ENCODE measurements around the gene BLCAP.

The BLCAP gene

DNA sequence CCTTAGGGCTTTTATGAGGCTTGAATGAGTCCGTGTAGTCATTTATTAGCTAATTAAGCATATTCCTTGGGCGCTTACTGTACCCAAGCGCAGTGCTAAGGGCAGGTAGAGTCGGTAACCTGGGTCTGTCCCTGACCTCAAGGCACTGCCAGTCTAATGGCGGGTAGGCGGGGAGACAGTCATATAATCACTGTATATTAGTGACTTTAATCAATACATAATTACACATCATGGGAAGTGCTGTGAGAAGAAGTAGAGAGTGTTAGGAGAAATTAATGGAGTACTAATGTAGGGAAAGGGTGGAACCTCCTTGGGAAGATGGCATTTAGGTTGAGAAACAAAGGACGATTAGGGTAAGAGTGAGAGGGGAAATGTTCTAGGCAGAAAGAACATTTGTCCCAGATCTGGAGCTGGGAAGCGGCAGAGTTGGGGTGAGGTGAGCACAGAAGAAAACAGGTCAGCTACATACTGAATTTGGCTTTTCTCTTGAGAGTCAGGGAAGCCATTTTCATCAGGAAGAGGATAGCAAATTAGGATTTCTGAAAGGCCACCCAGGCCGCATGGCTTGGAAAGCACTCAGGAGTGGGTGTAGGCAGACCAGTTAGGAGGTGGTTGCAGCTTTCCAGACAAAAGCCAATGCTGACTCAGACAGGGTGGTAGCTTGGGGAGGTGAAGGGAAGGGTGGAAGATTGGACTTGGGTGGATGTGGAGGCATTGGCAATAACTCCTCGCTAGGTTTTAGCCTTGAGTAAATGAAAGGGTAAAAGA, 954 bp upstream of the BLCAP start:
- DNase-seq: no peak

DNA sequence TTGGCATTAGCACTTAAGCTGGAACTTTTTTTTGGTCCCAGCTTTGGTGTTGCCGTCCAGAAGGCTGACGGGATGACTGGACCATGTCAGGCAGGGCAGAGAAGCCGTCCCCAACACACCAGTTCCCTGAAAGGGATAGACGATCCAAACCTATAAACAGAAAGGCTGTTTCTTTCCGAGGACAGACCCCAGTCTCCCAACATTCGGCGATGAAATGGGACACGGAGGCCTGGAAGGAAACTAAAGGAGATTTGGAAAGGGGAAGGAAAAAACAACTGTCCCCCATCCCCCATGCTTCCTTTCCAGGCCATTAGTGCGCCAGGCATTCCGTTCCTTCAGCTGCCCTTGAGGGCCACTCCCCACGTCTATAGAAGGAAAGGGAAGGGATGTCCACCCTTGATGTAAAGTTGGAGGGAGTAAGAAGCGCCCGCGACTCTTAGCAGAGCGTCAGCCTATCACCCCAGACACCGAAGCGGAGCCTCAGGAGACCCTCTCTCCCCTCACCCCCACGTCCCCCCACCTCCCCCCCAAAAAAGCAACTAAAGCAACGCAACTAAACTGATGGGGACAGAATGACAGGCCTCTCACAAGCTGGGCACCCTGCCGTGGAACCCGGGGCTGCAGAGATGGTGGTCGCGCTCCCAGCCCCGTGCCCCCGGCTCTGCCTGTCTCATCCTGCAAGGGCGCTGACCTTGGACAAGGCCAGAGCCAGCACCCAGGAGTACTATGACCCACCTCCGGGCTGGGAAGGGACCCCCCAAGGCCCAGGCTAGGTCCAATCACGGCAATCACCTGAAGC, 638 bp downstream of the BLCAP start:
- DNase-seq: no peak

DNA sequence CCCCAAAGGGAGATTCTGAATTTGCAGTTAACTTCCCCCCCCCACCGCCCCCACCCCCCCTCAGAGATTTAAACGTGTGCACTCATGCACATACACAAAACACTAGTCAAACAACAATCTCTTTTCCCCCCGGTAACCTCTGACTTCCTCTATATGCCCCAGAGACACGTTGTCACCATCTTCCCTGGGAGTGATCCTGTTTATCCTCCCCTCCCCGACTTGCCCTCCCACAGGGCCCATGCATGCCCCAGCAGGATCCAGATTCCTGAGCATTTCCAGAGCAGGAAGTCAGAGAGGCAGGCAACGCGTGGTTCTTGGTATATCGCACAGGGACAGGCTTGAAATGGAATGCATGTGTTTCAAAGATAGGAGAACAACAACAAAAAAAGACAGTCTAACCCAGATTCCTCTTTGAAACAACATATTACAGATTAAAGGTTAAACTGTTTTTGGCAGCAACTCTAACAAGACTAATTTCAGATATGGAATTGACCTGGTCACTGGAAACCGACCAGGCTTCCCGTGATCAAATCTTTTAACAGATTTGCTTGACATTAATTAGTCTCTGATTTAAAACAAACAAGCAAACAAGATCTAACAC, 1.3 kb downstream of the BLCAP start:
- DNase-seq: no peak

DNA sequence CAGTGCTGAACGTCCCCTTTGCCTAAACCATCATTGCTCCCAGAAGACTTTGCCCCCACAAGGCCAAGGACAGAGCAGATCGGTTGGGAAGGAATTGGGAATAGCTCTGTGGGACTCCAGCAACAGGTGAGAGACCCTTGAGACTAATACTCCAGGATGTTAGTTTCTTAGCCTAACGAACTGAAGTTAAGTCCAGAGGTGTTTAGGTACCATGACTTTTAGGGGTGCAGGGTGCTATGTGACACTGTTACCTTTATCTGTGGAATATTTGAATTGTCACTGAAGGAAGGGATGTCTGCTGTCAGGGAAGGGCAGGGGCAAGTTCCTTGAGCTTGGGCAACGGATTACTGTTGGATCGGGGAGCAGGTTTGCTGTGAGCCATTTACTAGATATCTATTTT, 1.9 kb downstream of the BLCAP start:
- DNase-seq: no peak

DNA sequence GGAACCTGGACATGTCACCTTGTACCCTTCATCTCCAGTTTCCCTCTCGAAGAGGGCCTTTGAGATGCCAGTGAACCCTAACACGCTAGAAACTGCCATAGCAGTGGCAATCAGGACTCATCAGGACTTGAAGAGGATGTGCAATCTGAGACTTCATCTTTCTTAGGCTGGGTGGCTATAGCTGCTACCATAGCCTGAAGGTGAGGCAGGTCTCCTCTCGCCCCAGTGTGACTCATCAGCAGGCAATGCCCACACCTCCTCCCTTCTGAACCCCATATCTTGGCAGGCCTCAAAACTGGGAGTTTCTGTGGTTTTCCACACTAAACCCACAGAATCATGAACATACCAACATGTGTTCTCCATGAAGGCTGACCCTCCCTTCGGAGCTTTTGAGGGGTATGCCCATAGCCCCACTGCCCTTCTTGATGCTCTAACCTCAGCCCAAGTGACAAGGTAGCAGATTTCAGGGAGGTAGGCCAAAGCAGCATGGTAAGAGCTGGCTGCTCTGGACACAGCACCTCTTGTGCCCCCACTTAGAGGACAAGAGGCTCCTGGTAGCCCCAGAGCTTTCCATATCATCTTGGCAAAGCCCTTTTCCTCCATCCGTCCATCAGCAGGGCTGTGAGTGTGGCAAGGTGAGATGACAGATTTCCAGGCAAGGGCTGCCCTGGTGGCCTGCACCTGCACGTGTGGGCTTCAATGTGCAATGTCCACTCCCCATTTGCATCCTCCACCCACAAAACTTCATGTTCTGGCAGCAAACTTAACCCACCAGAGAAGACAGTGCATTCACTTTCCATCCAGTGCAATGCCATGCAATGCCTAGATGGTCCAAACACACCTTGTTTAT, 2.6 kb downstream of the BLCAP start:
- DNase-seq: no peak

DNA sequence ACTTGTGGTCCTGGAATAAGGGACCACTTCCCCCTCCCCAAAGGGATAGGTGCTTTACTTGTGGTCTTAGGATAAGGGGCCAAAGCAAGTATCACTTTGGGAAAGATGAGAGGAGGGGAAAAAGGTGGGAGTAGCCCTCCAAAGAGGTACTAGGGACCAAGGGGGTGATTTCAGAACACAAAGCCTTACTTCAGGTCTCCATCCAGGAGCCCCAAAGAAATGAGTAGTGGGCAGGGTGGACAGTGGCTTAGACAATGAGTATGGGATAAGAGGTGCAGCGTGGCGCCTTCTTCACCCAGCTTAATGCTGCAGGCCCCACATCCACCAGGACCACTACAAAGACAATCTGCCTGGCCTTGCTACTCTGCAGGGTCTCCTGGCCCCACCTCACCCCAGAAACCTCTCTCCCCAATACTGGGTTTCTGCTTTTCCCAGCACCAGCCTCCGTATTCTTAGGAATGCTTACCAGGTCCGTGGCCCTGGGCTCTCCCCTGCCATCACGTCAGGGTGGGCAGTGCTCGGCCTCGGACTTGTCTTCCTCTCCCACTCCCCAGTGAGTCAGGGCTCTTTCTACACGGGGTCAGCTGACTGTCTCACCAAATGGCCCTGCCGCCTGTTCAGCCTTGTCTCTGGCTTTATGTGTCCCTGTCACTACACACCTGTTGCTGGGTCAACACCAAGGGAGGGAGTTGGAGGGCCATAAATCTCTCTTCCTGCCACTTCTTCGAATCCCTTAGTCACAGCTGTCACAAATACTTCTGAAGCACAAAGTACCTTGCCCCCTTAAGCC, 3.6 kb downstream of the BLCAP start:
- peak; percentile 61 for DNase-seq

DNA sequence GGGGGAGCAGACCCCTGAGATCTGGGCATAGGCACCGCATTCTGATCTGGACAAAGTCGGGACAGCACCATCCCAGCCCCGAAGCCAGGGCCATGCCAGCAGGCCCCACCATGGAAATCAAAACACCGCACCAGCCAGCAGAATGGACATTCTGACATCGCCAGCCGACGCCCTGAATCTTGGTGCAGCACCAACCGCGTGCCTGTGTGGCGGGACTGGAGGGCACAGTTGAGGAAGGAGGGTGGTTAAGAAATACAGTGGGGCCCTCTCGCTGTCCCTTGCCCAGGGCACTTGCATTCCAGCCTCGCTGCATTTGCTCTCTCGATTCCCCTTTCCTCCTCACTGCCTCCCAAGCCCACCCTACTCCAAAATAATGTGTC, 4.7 kb downstream of the BLCAP start:
- DNase-seq: no peak

DNA sequence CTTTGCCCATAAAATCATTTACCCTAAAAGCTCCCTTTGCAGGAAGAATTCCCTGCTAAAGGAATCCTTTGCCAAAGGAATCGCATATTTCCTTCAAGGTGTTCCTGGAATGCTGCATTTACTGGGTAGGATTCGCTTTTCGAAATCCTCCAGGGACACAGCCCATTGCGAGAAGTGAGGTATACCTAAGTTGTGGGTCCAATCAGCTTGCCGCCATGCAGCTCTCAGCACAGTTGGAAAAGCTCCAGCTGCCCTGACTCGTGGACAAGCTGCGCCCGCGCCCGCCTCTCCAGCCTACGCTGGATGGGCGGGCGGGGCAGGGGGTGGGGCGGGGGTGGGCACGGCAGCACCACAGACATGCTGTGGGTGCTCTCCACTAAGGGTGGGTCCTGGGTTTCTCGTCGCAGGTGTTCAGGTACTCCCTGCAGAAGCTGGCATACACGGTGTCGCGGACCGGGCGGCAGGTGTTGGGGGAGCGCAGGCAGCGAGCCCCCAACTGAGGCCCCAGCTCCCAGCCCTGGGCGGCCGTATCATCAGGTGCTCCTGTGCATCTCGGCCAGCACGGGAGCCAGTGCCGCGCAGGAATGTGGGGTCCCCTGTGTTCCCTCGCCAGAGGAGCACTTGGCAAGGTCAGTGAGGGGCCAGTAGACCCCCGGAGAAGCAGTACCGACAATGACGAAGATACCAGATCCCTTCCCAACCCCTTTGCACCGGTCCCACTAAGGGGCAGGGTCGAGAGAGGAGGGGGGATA, 5.2 kb downstream of the BLCAP start:
- DNase-seq: no peak

DNA sequence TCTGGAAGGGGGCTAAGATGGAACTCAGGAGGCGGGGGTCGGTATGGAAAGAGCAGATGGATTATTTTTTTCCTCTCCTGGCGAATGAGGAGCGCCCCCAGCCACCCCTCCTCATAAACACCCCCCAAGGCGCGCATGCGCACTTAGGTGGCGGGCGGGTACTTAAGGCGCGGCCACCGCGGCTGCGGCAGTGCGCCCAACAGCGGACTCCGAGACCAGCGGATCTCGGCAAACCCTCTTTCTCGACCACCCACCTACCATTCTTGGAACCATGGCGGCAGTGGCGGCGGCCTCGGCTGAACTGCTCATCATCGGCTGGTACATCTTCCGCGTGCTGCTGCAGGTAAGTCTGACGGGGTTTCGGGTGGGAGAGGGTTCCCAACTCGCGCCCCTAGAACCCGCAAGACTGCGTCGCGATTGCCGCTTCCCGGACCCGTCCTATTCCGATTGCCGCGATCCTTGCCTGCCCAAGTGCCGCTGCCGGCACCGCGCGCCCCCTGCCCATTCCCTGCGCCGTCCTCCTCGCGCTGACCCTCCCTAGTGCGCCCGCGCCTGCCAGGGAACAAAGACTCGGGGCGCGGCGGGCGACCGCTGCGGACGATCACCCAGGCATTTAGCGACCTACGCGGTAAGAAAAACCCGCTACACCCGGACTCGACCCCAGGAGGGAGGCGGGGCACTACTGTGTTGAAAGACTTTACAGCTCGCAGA, 6.5 kb downstream of the BLCAP start, which contains the start of gene NNAT:
Gene NNAT (plus strand): TSS at position 190 of the 711 bp plus-strand sequence. CDS start 82 bp downstream, at position 272.
- no peak for DNase-seq

DNA sequence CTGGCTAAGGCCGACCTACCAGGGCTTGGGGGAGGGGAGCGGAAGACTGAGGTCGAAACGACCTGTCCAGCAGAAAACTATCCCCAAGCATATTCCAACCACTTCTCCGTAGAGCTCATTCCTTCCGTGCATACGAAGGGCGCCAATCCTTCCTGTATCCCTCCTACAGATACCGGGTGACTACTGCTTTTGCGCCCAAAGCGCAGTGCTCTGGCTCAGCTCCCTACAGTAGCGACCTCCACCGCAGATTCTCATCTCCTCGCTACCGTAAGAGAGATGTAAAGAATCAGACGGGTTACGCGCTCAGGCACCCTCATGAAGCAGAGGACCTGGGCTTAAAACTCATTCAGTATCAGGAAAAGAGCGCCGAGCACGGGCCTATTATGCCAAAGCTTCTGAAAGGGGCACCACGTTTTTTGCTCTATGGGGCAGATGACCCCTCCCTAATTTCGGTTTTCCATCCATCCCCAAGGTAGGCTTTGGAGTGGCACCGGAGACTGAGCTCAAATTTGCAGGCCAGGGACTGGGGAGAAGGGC, 7.2 kb downstream of the BLCAP start:
- no peak for DNase-seq

DNA sequence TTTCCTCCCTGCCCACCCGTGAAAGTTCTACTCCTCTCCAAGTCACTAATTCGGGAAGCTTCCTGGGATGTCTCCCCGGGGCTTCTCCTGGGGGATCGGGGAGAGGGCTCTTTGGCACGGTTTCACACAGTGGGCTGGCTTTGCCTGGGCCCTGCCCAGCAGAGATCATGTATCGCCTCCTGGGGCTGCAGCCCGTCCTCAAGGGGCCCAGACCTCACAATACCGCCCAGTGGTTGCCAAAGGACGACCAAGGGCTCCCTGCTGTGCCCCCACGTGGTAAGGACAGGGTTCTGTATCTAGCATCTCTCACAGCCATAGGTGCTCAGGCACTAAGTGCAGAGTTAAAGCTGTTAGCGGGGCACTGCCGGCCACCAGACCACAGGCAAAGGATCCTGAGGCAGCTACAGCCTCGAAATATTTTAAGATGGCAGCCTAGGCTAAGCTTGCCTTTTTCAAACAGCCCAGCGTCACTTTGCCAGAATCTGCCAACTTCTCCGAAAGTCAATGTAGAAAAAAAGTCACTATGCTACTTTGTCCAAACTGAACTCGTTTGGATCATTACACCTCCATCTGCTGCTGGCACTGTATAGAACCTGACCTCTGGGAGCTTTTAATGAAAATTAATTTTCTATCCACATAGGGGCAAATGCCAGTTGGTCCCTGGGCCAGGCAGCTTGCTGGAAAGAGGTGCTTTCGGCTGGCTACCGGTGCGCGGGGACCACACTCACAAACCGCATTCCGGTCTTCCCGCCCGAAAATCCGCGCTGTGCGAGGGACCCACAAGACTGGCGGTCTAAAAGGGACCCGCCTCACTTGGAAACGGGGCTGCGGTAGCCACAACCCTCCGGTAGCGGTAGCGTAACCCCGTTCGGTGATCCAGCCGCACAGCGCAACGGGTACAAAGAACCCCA, 7.9 kb downstream of the BLCAP start:
- DNase-seq: peak; percentile 59

DNA sequence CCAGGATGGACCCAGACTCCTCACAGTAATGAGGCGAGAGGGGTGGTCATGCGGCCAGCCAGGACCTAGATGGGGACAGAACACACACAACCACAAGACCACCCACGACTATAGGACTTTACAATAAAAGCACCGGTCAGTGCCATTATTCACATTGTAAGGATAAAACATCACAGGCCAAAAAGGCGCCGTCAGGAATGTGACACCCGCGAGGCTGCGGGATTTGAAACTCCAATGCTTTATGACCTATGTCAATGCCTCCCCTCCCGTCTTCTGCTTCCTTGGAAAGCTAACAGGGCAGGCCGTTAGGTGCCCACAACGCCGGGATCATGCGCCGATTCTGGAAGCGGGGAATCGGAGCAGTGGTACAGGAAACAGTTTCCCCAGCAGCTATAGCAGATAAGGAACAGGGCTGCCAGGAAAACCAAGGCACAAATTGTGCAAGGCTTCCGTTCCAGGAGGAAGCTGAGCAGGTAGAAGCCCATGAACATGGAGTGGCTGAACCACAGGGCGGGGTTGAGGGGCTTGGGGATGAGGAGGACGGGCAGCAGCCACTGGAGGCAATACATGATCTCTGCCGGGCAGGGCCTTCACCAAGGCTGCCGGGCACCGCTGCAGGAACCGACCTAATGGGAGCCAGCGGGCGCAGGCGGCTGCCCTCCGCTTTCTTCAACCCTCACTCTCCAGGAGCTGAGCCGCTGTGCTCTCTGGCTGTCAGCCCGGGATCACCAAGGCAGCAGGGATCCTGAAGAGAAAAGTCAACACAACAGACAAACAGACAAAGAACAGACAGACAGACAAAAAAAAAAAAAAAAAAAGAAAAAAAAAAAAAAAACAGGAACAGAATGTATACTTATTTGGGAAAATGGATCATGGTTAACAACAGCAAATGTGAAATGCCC, 8.8 kb downstream of the BLCAP start:
- DNase-seq: peak; percentile 41

DNA sequence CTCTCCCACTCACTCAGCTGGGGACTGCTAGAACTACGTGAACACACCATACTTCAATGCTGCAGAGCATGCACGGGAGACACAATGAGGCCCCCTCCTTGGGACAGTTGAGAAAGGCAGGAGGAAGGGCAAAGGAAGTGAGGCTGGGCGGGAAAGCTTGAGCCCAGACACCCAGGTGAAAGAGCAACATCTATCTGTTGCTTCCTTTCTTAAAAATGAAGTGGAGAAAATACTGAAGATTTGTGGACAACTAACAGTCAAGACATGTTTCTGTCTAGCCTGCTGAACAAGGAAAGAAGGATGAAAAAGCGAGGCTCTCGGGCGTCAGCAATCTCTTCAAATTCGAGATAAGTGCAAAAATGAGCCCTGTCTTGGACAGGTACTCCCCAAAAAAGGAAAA, 9.6 kb downstream of the BLCAP start:
- DNase-seq: no peak

DNA sequence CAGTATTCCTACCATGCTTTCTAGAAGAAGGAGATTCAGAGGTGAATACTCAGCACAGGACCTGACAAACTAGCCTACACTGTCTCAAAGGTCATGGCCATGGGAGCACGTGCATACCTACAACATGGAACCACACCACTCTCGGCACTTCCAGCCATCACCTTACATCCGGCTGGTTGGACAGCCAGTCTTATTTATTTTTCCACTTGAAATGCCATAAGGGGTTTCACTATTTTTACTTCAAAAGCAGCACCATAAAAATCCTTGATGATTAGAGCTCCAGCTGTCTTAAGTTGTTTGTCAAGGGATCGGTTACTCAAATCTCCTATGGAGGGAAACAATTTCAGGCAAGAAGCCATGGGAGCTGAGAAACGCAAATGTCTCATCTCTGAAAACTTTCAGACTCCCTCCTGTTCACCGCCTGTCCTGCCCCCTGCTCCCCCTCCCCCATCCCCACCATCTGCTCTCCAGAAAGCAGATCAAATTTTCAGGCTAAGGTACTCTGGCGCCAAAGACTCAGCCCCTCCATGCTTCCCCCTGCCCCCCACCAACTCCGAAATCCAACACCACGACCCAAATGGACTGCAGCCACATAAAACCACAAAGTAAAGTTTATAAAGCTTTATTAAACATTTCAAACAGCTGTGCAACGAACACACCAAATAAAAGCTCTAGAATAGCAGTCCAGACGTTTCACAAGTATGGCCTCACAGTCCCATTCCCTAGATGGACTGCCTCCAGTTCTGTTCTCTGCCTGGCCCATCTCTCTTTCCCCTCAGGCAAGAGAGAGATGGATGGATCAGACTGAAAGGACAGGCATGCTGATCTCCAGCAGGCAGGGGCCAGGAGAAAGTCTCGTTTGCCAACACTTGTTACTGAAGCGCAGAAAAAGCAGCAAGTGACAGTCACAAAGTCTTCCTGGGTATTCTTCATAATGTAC, 10.6 kb downstream of the BLCAP start:
- no peak for DNase-seq

DNA sequence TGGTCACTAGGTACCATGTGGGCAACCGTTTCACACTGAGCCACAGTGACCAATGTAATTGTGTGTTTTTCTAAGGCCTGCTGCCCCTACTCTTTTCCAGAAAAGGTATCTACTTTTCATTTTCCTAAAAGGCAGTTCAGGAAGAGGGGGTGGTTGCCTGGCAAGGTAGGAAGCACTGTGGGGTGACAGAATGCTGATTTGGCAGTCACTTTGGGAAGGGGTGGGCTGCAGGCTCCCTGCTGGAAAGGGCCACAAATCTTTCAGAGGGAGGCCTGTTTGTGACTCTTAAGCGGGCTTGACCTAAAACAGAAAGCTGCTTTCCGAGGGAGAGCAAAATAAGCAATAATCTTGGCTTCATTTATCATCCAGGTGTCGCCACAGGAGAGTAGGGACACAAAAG, 11.8 kb downstream of the BLCAP start:
- no peak for DNase-seq

DNA sequence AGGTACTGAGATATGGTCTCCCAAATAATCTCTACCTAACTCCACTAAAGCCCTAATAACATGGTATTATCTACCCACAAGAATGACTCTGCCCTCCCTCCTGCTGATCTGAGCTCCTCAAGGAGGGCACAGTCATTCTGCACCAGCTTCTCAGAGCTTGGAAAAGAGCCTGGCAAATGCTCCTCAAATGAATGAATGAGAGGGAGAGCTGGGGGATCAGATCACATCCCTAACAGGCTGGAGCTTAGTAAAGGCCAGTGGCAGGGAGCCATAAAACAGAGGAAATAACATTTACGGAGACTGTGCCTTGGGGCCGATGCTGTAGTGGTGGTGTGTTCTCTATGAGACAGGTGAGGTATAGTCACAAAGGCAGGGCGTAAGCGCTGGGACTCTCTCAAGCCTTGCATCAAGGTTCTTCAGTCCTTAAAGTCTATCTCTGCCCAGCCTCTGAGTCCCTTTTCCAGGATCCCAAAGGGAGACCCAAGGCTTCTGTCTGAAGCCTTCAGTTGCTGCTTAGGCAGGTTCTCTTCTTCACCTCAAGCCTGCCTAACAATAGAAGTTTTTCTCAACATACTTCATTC, 13.8 kb downstream of the BLCAP start:
- DNase-seq: no peak
